Activated naive CD4-positive, alpha-beta T cell treated with anti-CD3 and anti-CD28 coated beads, Interleukin-2, amount 10 ng/mL, durations not matched to agents 7 days and 5 days (primary cell): Measurements from ENCODE around the gene ZNF513.
"Not testable (repeated sequence)": the region's sequence is repeated elsewhere in the genome, so short reads cannot be mapped to it uniquely, and the experiment has no call there.

Experiments used
- CTCF ChIA-PET: fragments of 350-600 bp; sonication (Branson Sonifier 250); formaldehyde crosslinking; loops from one replicate; lab custom pipeline; 2021; ENCODE audit warnings: antibody characterized with exemption; lab: Charles Lee
- DNase-seq: peaks from one replicate; pipeline ENCODE4 v3.0.0-alpha.2; 2020
- H3K27ac Mint-ChIP-seq: one replicate; pipeline ENCODE4 v1.8.0; 2021; ENCODE audit warnings: mild to moderate bottlenecking, moderate library complexity, mixed read lengths
- H3K27me3 Mint-ChIP-seq: one replicate; pipeline ENCODE4 v1.8.0; 2021; ENCODE audit warnings: mild to moderate bottlenecking, mixed read lengths
- H3K36me3 Mint-ChIP-seq: one replicate; pipeline ENCODE4 v1.8.0; 2021; ENCODE audit warnings: mixed read lengths
- H3K4me1 Mint-ChIP-seq: one replicate; pipeline ENCODE4 v1.8.0; 2021; ENCODE audit warnings: mixed read lengths
- H3K4me3 Mint-ChIP-seq: one replicate; pipeline ENCODE4 v1.8.0; 2021; ENCODE audit warnings: mild to moderate bottlenecking, moderate library complexity, mixed read lengths
- H3K9me3 Mint-ChIP-seq: one replicate; pipeline ENCODE4 v1.8.0; 2021; ENCODE audit warnings: mixed read lengths

Gene ZNF513, protein sequence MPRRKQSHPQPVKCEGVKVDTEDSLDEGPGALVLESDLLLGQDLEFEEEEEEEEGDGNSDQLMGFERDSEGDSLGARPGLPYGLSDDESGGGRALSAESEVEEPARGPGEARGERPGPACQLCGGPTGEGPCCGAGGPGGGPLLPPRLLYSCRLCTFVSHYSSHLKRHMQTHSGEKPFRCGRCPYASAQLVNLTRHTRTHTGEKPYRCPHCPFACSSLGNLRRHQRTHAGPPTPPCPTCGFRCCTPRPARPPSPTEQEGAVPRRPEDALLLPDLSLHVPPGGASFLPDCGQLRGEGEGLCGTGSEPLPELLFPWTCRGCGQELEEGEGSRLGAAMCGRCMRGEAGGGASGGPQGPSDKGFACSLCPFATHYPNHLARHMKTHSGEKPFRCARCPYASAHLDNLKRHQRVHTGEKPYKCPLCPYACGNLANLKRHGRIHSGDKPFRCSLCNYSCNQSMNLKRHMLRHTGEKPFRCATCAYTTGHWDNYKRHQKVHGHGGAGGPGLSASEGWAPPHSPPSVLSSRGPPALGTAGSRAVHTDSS

DNA sequence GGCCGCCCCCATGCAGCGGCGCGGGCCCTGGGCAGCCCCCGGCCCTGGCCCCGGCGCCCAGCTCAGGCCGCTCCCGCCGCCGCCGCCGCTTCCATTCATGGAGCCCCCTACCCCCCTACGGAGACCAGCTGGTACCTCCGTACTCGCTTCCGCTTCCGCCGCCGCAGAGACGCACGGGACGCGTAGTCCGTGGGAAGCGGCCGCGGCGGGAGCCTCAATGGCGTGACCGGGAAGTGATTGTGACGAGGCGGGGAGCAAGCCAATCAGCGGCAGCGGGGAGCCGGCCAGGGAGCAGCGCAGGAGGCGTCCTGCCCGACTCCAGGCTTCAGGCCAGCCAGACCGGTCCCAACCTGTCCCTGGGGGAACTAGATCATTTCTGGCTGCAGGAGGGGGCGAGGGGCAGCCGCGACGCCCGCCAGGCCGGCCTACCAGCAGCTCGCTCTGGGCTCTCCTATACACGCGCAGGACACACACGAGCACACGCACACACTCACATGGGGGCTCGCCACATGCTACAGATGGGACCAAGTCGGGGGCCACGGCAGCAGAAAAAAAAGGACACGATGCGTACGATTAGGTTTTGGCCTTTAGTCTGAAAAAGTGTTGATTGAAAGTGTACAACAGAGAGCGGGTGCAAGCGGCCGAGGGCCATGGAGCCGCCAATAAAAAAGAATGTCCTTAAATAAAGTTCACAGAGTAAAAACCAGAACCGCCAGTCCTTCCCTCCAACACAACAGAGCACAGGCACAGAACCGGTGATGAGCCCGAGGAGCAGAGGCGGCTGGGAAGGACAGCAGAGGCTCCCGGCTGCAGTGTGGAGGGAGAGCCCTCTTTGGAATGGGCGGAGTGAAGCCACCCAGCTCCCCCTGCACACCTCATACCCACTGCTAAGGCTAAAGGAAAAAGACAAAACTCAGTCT lies at the start of gene ZNF513:
Gene ZNF513 (minus strand): TSS at position 109 of the 920 bp plus-strand sequence. CDS start 208 bp downstream, outside the sequence.
- Mint-ChIP-seq H3K36me3 (peaks cover 57% of the 10 kb centered on the region), H3K9me3 (no peaks in the 10 kb centered on the region)

DNA sequence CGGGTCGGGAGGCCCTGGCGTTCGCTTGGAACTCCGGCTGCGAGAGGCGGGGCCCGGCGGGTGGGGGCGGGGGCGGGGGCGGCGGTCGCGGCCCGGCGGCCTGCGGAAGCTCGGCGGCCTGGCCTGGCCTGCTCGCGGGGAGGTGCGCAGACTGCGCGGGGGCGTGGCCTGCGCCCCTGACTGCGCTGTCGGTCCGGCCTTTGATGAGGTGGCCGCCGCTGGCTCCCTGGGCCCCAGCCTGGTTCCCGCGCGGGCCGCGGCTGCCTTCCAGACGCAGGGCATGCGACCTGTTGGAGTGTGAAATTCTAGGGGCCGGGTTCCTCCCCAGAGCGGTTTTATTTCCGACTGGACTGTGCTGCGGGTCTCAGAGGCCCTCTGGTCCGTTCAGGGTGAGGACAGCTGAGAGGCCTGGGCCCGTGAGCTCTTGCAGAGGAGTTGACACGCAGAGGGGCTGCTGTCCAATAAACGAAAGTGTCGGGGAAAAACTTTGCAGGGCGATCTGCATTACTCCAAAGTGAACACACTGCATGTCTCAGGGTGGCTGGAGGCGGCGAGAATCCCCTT lies 48.5 kb upstream of the ZNF513 start:
- peak; percentile 83 for DNase-seq
- peak overlapping the region; percentile 98 for H3K4me3 Mint-ChIP-seq
- H3K9me3 Mint-ChIP-seq = no peaks in the 10 kb centered on the region
- CTCF ChIA-PET = interaction anchor here (1.7 to 2.5 kb wide), 4 partner anchors 20 to 253 kb away, joined by 4 to 12 read pairs (median 5); partner anchors contain the start of genes PPM1G and ZNF513
- peaks cover 36% of the 10 kb centered on the region for H3K4me1 Mint-ChIP-seq
- H3K27ac Mint-ChIP-seq = peak overlapping the region; percentile 92
- H3K36me3 Mint-ChIP-seq = peaks cover 21% of the 10 kb centered on the region
- peaks cover 5% of the 10 kb centered on the region for H3K27me3 Mint-ChIP-seq

More for the DNA sequence above, at the start of gene ZNF513:
- Mint-ChIP-seq H3K4me3 (peak within 1 kb of the TSS; percentile 86), H3K4me1 (peaks cover 33% of the 10 kb centered on the region), H3K27ac (peak within 1 kb of the TSS; percentile 93), H3K27me3 (no peaks in the 10 kb centered on the region)
- CTCF ChIA-PET = interaction anchor here (1.4 to 2.0 kb wide), 3 partner anchors 10 to 49 kb away, joined by 3 to 14 read pairs (median 4); partner anchors contain the start of genes EIF2B4, PPM1G and SNX17
- peak; percentile 94 for DNase-seq

DNA sequence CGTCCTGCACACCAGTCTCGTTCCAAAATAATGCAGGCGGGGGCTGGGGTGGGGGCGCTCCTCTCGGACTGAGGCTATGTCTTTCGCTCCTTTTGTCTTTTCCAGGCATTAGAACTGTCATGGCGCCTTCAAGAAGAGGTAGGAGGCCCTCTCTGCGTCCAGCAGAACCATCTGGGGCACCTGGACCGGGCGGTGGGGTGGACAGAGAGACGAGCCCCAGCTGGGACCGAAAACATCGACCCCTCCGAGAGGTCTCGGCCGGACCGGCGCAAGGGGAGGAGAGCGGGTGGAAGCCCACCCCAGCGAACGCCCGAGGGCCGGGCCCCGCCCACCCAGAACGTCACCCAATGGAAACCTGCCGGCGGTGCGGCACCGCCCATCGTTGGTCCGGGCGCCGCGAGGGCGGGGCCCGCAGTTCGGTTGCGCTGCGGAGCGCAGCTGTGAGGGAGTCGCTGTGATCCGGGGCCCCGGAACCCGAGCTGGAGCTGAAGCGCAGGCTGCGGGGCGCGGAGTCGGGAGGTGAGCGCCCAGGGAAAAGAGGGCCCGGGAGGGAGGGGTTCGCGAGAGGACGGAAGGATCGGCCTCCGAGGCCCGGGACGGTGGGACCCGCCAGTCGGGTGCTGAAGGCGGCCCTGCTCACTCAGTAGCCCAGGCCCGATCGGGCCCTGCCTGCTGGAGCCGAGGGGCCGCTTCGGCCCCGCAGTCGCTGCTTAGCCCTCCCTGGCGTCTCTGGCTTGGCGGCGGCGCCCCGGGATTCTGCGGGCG lies 47.9 kb upstream of the ZNF513 start, which contains the start of gene NRBP1:
Gene NRBP1 (plus strand): TSS at position 419 of the 765 bp plus-strand sequence. CDS start 4,643 bp downstream, outside the sequence.
- Mint-ChIP-seq H3K4me3 (peak within 1 kb of the TSS; percentile 98), H3K4me1 (peaks cover 36% of the 10 kb centered on the region), H3K9me3 (no peaks in the 10 kb centered on the region), H3K36me3 (peaks cover 15% of the 10 kb centered on the region), H3K27ac (peak within 1 kb of the TSS; percentile 98), H3K27me3 (peaks cover 9% of the 10 kb centered on the region)
- CTCF ChIA-PET = interaction anchor here (0.5 kb wide), 1 partner anchor 30 kb away, joined by 3 read pairs; no protein-coding TSS in a partner anchor
- peak; percentile 95 for DNase-seq

DNA sequence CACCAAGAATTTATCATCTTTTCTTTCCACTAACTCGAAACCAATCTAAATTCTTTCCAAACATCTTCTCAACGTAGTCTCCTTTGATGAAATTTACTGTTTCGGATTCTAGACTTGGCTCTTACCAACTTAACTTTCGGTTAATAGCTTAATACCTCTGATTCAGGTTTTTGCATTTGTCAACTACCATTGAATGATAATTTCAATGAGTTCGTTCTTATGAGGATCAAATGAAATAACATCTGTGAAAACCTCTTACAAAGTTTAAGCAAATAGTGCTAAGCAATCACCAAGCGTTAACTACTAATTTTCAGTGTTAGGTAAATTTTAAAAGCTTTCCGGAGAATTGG lies 47.3 kb upstream of the ZNF513 start:
- peak overlapping the region; percentile 98 for H3K27ac Mint-ChIP-seq
- CTCF ChIA-PET = no interaction called here
- H3K36me3 Mint-ChIP-seq = peaks cover 10% of the 10 kb centered on the region
- no peak for DNase-seq
- H3K4me1 Mint-ChIP-seq = peaks cover 34% of the 10 kb centered on the region
- peak overlapping the region; percentile 98 for H3K4me3 Mint-ChIP-seq
- H3K27me3 Mint-ChIP-seq = peaks cover 9% of the 10 kb centered on the region
- no peaks in the 10 kb centered on the region for H3K9me3 Mint-ChIP-seq

DNA sequence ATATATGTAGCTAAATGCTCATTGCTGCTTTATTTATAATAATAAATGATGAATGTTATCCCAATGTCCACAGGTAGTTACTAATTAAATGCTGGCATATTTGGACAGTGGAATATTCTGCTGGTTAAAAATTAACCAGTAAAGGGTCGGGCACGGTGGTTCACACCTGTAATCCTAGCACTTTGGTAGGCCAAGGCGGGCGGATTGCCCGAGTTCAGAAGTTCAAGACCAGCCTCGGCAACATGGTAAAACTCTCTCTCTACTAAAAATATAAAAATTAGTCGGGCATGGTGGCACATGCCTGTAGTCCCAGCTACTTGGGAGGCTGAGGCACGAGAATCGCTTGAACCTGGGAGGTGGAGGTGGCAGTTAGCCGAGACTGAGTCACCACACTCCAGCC lies 44.5 kb upstream of the ZNF513 start:
- CTCF ChIA-PET, H3K4me3 Mint-ChIP-seq, DNase-seq, H3K36me3 Mint-ChIP-seq, H3K9me3 Mint-ChIP-seq, H3K27ac Mint-ChIP-seq: not testable (repeated sequence)
- peaks cover 12% of the 10 kb centered on the region for H3K27me3 Mint-ChIP-seq
- peaks cover 19% of the 10 kb centered on the region for H3K4me1 Mint-ChIP-seq

DNA sequence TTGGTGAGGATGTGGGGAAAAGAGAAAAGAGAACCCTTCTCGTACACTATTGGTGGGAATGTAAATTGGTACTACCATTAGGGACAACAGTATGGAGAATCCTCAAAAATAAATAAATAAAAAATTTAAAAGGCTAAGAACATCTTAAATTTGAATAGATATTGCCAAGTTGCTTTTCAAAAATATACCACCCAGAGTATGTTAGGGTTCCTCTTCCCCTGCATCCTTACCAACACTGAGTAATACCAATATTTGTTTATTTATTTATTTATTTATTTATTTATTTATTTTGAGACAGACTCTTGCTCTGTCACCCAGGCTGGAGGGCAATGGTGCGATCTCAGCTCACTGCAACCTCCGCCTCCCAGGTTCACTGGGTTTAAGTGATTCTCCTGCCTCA lies 42.4 kb upstream of the ZNF513 start:
- no peak for DNase-seq
- H3K9me3 Mint-ChIP-seq = no peaks in the 10 kb centered on the region
- CTCF ChIA-PET = no interaction called here
- peaks cover 12% of the 10 kb centered on the region for H3K27me3 Mint-ChIP-seq
- H3K36me3 Mint-ChIP-seq = peaks cover 3% of the 10 kb centered on the region
- no peak overlapping the region for H3K27ac Mint-ChIP-seq
- H3K4me1 Mint-ChIP-seq = peaks cover 8% of the 10 kb centered on the region
- H3K4me3 Mint-ChIP-seq = no peak overlapping the region

DNA sequence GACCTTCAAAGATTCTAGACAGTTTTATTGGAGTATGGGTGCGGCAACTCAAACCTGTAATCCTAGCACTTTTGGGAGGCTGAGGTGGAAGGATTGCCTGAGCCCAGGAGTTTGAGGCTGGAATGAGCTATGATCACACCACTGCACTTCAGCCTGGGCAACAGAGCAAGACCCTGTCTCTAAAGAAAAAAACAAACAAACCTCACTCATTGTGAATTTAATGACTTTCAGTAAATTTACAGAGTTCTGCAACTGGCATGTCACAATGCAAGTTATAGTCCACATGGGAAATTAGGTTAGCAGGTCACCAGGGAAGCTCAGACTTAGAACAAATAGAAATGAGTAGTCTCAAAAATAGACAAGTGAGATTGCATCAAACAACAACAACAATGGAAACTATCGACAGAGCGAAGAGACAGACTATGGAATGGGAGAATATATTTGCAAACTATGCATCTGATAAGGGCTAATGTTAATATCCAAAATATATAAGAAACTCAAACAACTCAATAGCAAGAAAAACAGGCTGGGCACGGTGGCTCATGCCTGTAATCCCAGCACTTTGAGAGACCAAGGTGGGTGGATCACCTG lies 41.2 kb upstream of the ZNF513 start:
- H3K9me3 Mint-ChIP-seq = no peaks in the 10 kb centered on the region
- DNase-seq = no peak
- no peaks in the 10 kb centered on the region for H3K4me1 Mint-ChIP-seq
- H3K36me3 Mint-ChIP-seq = no peaks in the 10 kb centered on the region
- H3K27ac Mint-ChIP-seq = no peak overlapping the region
- CTCF ChIA-PET = interaction anchor here (1.1 kb wide), 1 partner anchor 14 kb away, joined by 4 read pairs; no protein-coding TSS in a partner anchor
- H3K27me3 Mint-ChIP-seq = peaks cover 12% of the 10 kb centered on the region
- H3K4me3 Mint-ChIP-seq = no peak overlapping the region

DNA sequence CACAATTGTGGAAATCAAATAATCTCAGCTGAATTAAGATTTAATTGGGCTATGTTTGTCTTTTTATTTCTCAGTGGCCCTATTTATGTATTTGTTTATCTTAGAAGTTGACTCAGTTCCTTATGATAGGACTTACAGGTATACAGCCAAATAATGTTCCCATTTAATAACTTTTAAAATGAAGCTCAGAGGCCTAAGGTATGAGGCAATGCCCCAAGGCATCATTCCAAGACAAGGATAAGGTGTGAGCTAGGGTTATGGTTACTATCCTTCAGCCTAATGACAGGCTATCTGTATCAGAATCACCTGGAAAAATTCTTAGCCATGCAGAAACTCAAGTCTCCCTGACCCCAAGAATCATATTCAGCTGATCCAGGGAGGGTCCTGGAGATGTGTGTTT lies 40.5 kb upstream of the ZNF513 start:
- Mint-ChIP-seq H3K36me3 (no peaks in the 10 kb centered on the region), H3K27ac (no peak overlapping the region), H3K9me3 (no peaks in the 10 kb centered on the region), H3K27me3 (peaks cover 12% of the 10 kb centered on the region), H3K4me1 (no peaks in the 10 kb centered on the region), H3K4me3 (no peak overlapping the region)
- DNase-seq = no peak
- CTCF ChIA-PET = interaction anchor here (1.1 kb wide), 1 partner anchor 13 kb away, joined by 4 read pairs; no protein-coding TSS in a partner anchor

DNA sequence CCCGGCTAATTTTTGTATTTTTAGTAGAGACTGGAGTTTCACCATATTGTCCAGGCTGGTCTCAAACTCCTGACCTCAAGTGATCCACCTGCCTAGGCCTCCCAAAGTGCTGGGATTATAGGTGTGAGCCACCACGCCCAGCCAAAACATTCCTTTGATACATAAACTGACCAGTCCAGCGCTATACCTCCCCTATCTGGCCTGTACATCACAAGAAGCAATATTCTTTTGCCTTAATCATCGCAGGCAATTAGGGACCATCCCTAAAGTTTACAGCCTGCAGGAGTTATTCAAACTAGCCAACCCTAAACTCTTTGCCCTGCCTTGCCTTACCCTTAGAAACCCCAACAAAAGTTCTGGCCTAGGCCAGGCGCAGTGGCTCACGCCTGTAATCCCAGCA lies 35.6 kb upstream of the ZNF513 start:
- peaks cover 5% of the 10 kb centered on the region for H3K4me1 Mint-ChIP-seq
- CTCF ChIA-PET = no interaction called here
- H3K4me3 Mint-ChIP-seq = no peak overlapping the region
- no peaks in the 10 kb centered on the region for H3K9me3 Mint-ChIP-seq
- no peak for DNase-seq
- H3K36me3 Mint-ChIP-seq = no peaks in the 10 kb centered on the region
- peaks cover 23% of the 10 kb centered on the region for H3K27me3 Mint-ChIP-seq
- H3K27ac Mint-ChIP-seq = no peak overlapping the region

DNA sequence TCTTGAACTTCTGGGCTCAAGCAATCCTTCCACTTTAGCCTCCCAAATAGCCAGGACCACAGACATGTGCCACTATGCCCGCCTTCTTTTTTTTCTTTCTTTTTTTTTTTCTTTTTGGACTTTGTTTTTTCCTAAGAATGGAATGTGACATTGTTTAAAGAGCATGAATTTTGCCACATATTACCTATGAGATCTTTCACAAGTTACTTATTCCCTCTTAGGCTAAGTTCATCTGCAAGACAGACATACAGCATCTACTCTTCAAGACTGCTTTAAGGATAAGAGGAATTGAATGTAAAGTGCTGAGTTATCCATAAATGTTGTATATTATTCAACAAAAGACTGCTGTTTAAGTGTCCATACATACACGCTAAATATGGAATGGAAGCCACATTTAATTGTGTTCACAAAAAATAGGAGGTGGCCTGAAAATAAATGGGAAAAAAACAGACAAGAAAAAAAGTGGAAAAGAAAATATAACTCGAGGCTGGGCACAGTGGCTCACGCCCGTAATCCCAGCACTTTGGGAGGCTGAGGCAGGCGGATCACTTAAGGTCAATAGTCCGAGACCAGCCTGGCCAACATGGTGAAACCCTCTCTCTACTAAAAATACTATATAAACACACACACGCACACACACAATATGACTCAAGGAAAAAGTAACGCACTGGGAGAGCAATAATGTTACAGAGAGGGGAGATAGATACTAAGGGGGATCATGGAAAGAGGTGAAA lies 32.1 kb upstream of the ZNF513 start:
- Mint-ChIP-seq H3K27me3 (peaks cover 19% of the 10 kb centered on the region), H3K27ac (no peak overlapping the region), H3K4me1 (peaks cover 23% of the 10 kb centered on the region), H3K4me3 (no peak overlapping the region), H3K36me3 (peaks cover 8% of the 10 kb centered on the region), H3K9me3 (peaks cover 4% of the 10 kb centered on the region)
- CTCF ChIA-PET = no interaction called here
- no peak for DNase-seq

DNA sequence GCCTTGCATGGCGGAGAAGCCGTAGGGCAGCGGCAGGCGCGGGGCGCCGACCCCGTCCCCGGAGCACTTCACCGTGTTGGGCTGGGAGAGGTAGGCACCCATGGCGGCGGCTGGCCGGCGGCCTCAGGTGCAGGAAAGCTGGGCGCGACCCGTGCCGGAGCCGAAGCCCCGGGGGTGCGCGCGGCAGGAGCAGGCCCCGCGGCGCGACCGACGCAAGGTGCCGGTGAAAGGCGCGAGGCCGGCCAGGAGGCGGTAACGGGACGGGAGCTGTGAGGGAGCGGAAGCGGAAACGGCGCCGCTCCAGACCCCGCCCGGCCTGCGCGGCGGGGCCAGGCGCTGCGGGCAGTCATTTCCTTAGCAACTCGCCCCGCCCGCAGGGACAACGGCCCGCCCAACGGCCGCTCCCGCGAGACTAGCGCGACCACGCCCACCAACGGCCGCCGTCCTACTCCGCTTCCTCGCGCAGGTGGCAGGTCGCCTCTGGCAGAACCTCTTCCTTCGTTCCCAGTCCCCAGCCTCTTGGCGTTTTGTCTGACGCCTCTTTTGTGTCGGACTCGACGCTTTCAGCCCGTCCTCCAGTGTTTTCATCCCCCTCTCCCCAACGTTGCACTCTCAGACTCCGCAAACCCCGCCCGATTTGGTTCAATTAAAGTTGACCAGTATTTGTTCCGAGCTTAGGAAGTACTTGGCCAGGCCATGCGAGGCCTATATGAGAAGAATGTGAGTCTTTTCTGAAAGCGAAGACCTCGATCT lies 29.0 kb upstream of the ZNF513 start, which contains the start of gene PPM1G:
Gene PPM1G (minus strand): TSS at position 271 of the 753 bp plus-strand sequence. CDS start 169 bp downstream, at position 102.
- peak; percentile 98 for DNase-seq
- peak within 1 kb of the TSS; percentile 81 for H3K4me3 Mint-ChIP-seq
- H3K4me1 Mint-ChIP-seq = peaks cover 43% of the 10 kb centered on the region
- H3K9me3 Mint-ChIP-seq = peaks cover 4% of the 10 kb centered on the region
- peak within 1 kb of the TSS; percentile 88 for H3K27ac Mint-ChIP-seq
- CTCF ChIA-PET = interaction anchor here (0.7 to 2.2 kb wide), 7 partner anchors 21 to 274 kb away, joined by 3 to 12 read pairs (median 3); partner anchors contain the start of gene ZNF513
- peaks cover 18% of the 10 kb centered on the region for H3K36me3 Mint-ChIP-seq
- H3K27me3 Mint-ChIP-seq = peaks cover 9% of the 10 kb centered on the region
